ENCODE measurements around the gene GABRD.

Gene GABRD

DNA sequence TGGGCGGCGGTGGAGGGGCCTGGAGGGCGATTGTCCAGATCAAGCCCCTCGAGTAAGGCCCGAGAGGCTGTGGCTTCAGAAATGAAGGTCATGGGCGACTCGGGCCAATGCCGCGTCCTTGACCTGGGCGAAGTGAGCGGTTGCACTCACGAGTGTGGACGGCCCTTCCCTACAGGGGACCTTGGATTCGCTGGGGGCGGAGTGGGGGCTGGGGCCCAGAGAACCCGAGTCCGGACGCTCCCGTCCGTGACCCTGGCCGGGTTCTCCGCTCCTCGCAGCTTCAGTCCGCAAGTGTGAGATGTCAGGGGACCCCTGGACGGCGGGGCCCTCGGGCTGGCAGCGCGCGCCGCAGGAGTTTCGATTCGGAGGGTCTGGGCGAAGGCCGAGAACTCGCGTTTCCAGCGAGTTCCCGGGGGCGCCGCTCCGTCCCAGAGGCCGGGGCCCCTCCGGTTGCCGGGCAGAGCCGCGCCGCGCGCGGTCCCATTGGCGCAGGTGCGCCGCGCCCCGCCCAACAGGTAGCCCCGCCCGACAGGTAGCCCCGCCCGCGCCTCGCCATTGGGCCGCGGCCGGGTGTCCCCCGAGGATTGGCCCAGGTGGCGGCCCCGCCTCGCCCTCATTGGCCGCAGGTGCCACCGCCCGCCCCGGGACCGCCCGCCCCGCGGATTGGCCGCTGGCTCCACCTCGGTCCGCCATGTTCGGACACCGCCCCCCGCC is 30.7 kb downstream of the GABRD start, which contains the start of gene PRKCZ:
PRKCZ (plus strand) TSS at position 694 of the 714 bp plus-strand sequence. CDS start 220 bp downstream, outside the sequence.
- TF ChIP-seq JUND (IDR thresholded peaks at IDR 0.05; ENCODE audit: low read depth): no peak
- DNase-seq (ENCODE audit: low read depth in 1 of 2, low spot score in 1 of 2): peak; percentile 86 to 95
- in situ Hi-C loops (cut with HindIII; ENCODE audit: low pct_unique_long_range_greater_than_20kb, low sequenced_read_pairs): no loop called here

DNA sequence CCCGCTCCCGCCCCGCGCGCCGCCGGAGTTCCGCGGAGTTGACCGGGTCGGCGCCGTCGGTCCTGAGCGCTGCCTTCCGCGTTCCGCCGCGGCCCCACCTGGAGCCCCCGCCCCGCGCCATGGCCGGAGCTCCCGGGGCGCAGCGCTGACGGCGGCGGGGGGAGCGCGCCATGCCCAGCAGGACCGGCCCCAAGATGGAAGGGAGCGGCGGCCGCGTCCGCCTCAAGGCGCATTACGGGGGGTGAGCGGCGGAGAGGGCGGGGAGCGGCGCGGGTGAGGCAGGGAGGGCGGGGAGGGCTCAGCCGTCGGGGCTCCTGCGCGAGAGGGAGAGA is 31.3 kb downstream of the GABRD start:
- TF ChIP-seq JUND (IDR thresholded peaks at IDR 0.05; ENCODE audit: low read depth): no peak
- no peak for DNase-seq (ENCODE audit: low read depth in 1 of 2, low spot score in 1 of 2)
- in situ Hi-C loops (cut with HindIII; ENCODE audit: low pct_unique_long_range_greater_than_20kb, low sequenced_read_pairs): no loop called here

DNA sequence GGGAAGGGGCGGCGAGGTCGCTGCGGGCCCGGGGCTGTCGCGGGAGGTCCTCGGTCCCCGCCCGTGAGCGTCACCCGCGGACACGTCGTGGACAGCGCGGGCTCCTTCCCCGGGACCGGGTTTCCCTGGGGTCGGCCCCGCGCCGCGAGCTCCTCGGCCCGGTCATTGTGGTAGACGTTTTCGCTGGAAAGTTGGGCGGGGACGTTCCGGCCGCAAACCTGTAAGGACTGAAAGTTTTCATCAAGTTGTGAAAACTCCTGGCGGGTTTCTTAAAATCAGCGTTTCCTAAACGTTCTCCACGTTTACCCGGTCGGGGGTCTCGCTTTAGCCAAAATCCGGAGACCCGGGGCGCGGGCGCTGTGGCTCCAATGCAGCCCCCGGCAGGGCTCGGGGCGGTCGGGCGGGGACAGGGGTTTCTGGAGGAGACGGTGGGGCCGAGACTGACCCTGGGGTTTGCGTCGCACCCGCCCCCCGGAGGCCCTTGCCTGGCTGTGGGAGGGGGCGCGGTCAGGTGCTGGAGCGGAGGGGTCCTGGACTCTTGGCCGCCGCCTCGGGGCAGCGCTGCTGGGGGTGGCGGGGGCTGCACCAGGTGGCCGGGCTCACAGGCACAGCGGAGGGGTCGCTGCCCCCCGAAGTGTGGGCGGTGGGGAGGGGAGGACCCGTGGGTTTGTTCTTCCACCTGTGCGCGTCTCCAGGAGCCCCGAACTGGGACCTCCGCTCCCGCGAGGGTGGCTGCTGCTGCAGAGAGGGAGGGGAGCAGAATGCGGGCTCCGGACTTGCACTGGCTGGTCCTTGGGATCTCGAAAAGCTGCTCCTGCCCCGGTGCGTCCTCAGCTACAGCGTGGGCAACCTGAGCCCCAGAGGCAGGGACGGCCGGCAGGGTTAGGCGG is 31.9 kb downstream of the GABRD start:
- in situ Hi-C loops (cut with HindIII; ENCODE audit: low pct_unique_long_range_greater_than_20kb, low sequenced_read_pairs): no loop called here
- no peak for TF ChIP-seq JUND (IDR thresholded peaks at IDR 0.05; ENCODE audit: low read depth)

DNA sequence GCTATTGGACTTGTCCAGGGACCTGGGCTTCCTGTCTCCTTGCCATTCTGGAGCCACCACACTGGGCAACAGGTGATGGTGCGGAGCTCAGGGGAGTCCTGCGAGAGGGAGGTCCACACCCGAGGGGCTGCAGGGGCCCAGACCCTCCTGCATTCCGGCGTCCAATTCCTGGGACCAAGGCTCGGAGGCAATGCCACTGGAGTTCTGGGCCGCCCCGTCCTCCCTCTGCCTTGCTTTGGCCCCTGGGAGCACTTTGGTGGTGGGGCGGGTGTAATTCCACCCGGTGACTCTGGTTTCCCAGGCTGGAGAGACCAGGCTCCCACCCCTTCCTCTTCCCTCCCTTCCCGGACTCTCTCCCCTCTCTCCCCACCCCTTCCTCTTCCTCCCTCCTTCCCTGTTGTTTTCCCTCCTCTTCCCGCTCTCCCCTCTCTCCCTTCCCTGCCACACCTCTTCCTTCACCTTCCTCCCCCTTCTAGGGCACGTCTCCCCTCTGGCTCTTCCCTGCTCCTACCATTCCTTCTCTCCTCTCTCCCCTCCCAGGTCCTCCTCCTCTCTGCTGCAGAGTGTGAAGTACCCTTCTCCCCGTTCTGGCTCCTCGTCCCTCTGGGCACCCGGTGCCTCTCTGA is 33.0 kb downstream of the GABRD start:
- TF ChIP-seq JUND (IDR thresholded peaks at IDR 0.05; ENCODE audit: low read depth): no peak
- in situ Hi-C loops (cut with HindIII; ENCODE audit: low pct_unique_long_range_greater_than_20kb, low sequenced_read_pairs): no loop called here
- no peak for DNase-seq (ENCODE audit: low read depth in 1 of 2, low spot score in 1 of 2)

More for the DNA sequence above, 31.9 kb downstream of the GABRD start:
- DNase-seq (ENCODE audit: low read depth in 1 of 2, low spot score in 1 of 2): no peak

DNA sequence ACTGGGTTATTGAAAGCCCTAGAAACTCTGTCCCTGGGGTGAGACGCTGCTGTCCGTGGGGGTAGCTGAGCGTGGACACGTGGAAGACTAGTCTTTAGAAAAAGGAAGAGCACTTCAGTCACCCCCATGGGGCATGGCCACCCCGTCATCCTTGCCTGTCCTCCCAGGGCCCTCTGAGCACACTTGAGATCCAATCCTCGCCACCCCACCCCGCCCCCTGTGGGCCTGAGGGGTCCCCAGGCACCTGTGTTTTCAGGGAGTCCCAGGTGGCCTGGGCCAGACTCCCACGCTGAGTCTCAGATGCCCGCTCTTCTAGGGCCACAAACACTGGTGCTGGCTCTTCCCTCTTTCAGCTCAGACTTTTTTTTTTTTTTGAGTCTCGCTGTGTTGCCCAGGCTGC is 33.6 kb downstream of the GABRD start:
- DNase-seq (ENCODE audit: low read depth in 1 of 2, low spot score in 1 of 2): no peak
- no peak for TF ChIP-seq JUND (IDR thresholded peaks at IDR 0.05; ENCODE audit: low read depth)
- in situ Hi-C loops (cut with HindIII; ENCODE audit: low pct_unique_long_range_greater_than_20kb, low sequenced_read_pairs): no loop called here

DNA sequence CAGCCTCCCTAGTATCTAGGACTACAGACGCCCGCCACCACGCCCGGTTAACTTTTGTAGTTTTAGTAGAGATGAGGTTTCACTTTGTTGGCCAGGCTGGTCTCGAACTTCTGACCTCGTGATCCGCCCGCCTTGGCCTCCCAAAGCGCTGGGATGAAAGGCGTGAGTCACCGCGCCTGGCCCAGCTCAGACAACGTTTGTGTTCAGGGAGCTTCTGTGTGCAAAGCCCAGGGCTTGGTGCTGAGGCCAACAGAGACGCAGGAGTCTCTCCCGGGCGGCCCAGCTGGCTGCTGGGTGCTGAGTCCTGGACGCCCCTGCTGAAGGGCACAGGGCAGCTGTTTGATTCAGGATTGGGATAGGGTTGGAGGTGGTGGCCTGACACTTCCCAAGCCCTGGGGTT is 34.1 kb downstream of the GABRD start:
- no peak for DNase-seq (ENCODE audit: low read depth in 1 of 2, low spot score in 1 of 2)
- no peak for TF ChIP-seq JUND (IDR thresholded peaks at IDR 0.05; ENCODE audit: low read depth)
- in situ Hi-C loops (cut with HindIII; ENCODE audit: low pct_unique_long_range_greater_than_20kb, low sequenced_read_pairs): no loop called here

DNA sequence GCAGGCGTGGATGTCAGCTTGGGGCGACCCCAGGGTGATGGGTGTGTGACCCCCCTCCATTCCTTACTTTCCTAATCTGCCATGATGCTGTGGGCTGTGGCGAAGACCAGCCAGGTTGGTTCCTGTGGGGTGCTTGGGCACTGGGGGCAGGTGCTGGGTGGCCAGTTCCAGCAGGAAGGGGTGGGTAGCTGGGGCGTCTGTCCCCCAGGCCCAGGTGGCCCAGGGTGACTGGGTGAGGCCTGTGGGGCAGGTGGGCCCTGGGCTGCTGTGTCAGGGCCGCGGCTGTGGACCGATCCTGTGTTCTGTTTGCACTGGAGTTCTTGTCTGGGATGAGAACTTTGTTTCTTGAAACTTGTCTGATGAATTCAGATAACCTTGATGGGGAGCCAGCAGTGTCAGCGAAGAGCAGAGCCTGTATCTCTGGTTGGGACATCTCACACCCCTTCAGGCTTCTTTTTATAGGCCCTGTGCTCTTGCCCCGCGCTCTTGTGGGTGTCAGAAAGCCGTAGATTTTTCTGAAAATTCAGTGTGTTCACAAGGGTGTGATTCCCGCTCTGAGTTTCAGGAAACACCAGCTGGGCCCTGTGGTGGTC is 34.7 kb downstream of the GABRD start:
- in situ Hi-C loops (cut with HindIII; ENCODE audit: low pct_unique_long_range_greater_than_20kb, low sequenced_read_pairs): no loop called here
- no peak for DNase-seq (ENCODE audit: low read depth in 1 of 2, low spot score in 1 of 2)
- TF ChIP-seq JUND (IDR thresholded peaks at IDR 0.05; ENCODE audit: low read depth): no peak

DNA sequence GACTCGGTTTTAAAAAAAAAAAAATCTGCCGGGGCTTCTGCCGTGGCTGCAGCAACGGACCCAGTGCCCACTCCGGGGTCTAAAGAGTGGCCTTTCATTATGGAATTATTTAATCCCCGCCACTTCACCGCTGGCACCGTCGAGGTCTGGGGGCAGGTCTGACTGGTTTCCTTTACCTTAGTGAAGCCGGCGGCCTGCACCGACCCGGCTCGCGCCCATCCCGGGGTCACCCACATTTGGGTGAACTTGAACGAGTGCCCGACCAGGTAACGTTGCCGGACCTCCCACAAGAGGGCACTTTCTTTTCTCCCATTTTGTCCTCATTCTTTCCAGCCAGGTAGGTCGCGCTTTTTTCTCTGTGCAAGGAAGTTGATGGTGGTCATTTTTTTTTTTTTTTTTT is 35.4 kb downstream of the GABRD start:
- no peak for TF ChIP-seq JUND (IDR thresholded peaks at IDR 0.05; ENCODE audit: low read depth)
- in situ Hi-C loops (cut with HindIII; ENCODE audit: low pct_unique_long_range_greater_than_20kb, low sequenced_read_pairs): no loop called here
- no peak for DNase-seq (ENCODE audit: low read depth in 1 of 2, low spot score in 1 of 2)

DNA sequence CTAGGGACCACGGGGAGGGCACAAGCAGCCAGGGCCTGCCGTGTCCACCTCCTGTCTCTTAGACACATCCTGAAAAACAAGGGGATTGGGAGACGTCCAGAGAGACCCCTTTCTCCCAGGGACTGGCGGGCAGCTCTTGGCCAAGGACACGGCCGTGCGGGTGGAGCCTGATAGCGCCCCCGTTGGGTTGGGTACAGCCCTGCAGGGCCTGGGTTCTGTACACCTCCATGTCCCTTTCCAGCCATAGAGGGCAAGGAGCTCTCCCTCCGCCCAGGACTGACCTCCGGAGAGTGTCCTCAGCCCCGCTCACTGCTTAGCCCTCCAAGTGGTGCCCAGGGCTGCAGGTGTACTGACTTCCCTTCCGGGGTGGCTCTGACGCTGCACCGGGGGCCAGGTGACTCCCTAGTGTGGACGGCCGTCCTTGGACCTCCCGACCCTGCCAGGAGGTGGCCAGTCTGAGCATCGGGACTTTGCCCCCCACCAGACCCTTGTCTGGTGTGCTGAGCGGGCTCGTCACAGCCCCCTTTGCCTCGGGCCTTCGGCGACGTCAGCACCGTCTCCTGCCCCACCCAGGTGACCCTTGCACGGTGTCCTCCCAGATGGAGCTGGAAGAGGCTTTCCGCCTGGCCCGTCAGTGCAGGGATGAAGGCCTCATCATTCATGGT is 36.9 kb downstream of the GABRD start:
- DNase-seq (ENCODE audit: low read depth in 1 of 2, low spot score in 1 of 2): no peak
- no peak for TF ChIP-seq JUND (IDR thresholded peaks at IDR 0.05; ENCODE audit: low read depth)
- in situ Hi-C loops (cut with HindIII; ENCODE audit: low pct_unique_long_range_greater_than_20kb, low sequenced_read_pairs): no loop called here

DNA sequence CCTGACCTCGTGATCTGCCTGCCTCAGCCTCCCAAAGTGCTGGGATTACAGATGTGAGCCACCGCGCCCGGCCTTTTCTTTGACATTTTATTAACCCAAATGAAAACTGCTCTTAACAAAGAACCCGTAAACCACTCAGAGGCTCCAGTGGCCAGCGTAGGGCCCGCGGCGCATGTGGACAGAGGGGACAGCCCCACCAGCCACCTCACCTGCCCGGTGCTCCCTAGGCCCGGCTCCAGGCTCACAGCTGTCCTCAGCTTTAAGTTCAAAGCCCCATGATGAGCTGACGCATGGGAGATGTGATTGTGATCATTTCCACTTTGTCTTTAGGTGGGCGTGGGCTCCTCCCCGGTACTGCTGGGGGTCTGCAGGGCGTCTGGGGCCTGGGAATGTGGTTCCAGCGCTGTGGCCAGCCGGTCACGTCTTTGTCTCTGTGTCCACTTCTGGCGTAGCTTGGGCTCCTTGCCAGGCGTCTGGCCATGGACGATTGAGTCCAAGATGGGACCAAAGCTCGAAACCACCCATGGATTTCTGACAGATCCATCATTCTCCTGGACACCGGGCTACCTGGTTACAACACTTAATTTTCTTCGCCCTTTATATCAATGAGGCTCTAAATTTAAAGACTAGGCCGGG is 37.9 kb downstream of the GABRD start:
- no peak for DNase-seq (ENCODE audit: low read depth in 1 of 2, low spot score in 1 of 2)
- no peak for TF ChIP-seq JUND (IDR thresholded peaks at IDR 0.05; ENCODE audit: low read depth)
- in situ Hi-C loops (cut with HindIII; ENCODE audit: low pct_unique_long_range_greater_than_20kb, low sequenced_read_pairs): no loop called here

DNA sequence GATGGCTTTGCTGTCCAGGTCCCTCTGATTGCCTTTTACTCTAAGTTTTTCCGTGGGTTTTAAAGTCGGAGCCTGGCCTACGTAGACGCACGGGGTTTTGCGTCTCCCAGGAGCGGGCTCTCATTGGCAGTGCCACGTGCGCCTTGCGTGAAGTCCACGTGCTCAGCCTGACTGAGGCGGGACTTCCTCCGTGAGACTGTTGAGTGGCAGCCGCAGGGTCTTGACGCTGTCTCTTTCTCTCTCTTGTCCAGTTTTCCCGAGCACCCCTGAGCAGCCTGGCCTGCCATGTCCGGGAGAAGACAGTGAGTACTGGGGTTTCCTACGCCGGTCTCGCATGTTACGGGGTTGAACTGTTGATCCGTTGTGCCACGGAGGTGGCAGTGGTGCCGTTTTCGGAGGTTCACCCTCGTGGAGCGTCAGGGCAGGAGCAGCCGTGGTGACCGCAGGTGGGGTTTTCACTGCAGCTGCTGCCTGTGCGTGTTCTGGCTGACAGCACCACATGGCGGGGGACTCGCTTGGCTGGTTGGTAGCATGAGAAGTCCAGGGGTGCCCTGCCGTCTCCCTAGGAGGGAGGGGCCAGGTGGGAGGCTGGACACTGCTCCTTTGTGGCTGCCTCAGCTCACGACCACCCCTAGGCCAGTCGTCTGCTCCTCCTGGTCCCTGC is 40.3 kb downstream of the GABRD start:
- TF ChIP-seq JUND (IDR thresholded peaks at IDR 0.05; ENCODE audit: low read depth): no peak
- no peak for DNase-seq (ENCODE audit: low read depth in 1 of 2, low spot score in 1 of 2)
- in situ Hi-C loops (cut with HindIII; ENCODE audit: low pct_unique_long_range_greater_than_20kb, low sequenced_read_pairs): no loop called here
